OCI-LY3 (cell line): ENCODE data around the gene FYB1.

Source experiments
- H2AFZ ChIP-seq: fragments of 200-600, 300-600 bp; shearing (Covaris generic); 2 replicates; pipeline ENCODE4 v1.6.0; 2014; ENCODE audit warnings: antibody characterized with exemption, low read depth, low read length
- H3K27ac ChIP-seq: fragments of 200-600, 300-600 bp; sonication (generic); 2 replicates; pipeline ENCODE4 v1.5.1; 2014; ENCODE audit warnings: mild to moderate bottlenecking, low read length, moderate library complexity, mixed read lengths
- H3K27me3 ChIP-seq: fragments of 200-600, 300-600 bp; sonication (generic); 2 replicates; pipeline ENCODE4 v1.6.1; 2014; ENCODE audit warnings: low read depth, low read length, mixed read lengths
- H3K36me3 ChIP-seq: fragments of 200-600, 300-600 bp; sonication (generic); replicated peaks from 2 replicates; pipeline ENCODE3; 2014; ENCODE audit warnings: low read depth, low read length, mixed read lengths
- H3K4me1 ChIP-seq: fragments of 300-600, 200-600 bp; sonication (generic); 2 replicates; pipeline ENCODE4 v1.6.1; 2014; ENCODE audit warnings: low read length, mixed read lengths
- H3K4me2 ChIP-seq: fragments of 200-600, 300-600 bp; sonication (generic); 2 replicates; pipeline ENCODE4 v1.6.1; 2014; ENCODE audit warnings: low read length, mixed read lengths
- H3K4me3 ChIP-seq: fragments of 300-600, 200-600 bp; sonication (generic); 2 replicates; pipeline ENCODE4 v1.5.1; 2014; ENCODE audit warnings: antibody characterized with exemption, mild to moderate bottlenecking, low read length, moderate library complexity
- H3K79me2 ChIP-seq: fragments of 300-600, 200-600 bp; shearing (Covaris generic); 2 replicates; pipeline ENCODE4 v1.6.1; 2014; ENCODE audit warnings: mild to moderate bottlenecking, low read length, mixed read lengths
- H3K9ac ChIP-seq: fragments of 300-600, 200-600 bp; shearing (Covaris generic); 2 replicates; pipeline ENCODE4 v1.6.0; 2014; ENCODE audit warnings: mild to moderate bottlenecking, low read length, moderate library complexity
- H3K9me3 ChIP-seq: fragments of 200-600, 300-600 bp; shearing (Covaris generic); 2 replicates; pipeline ENCODE4 v1.6.1; 2014; ENCODE audit warnings: low read length, mixed read lengths; ENCODE audit not compliant: insufficient read depth
- H4K20me1 ChIP-seq: fragments of 200-600, 300-600 bp; sonication (generic); 2 replicates; pipeline ENCODE4 v1.6.1; 2016; ENCODE audit warnings: low read length, mixed read lengths; ENCODE audit not compliant: insufficient read depth
- CTCF ChIP-seq: fragments of 200-600, 300-600 bp; sonication (generic); IDR thresholded peaks from 2 replicates; pipeline ENCODE4 v1.5.1; 2014; ENCODE audit warnings: antibody characterized with exemption, low read length, low read depth
- EZH2phosphoT487 ChIP-seq: fragments of 200-600 bp; shearing (Covaris generic); IDR thresholded peaks from 2 replicates; pipeline ENCODE4 v1.6.1; 2018; ENCODE audit warnings: antibody characterized with exemption, mixed run types, low read depth

FYB1 gene

GRCh38 chr5:39143151-39143860 lies 76.1 kb downstream of the FYB1 start:
- Histone ChIP-seq H3K79me2 (no peaks in the 10 kb centered on the region), H3K9ac (no peak overlapping the region), H3K27ac (no peak overlapping the region), H3K9me3 (no peaks in the 10 kb centered on the region), H3K4me1 (no peaks in the 10 kb centered on the region), H3K4me2 (no peak overlapping the region), H4K20me1 (no peaks in the 10 kb centered on the region), H3K36me3 (no peaks in the 10 kb centered on the region), H3K27me3 (no peaks in the 10 kb centered on the region), H3K4me3 (no peak overlapping the region), H2AFZ (no peak overlapping the region)
- TF ChIP-seq EZH2phosphoT487 (no peak), CTCF (no peak)

GRCh38 chr5:39140558-39141168 lies 78.7 kb downstream of the FYB1 start:
- H3K79me2 ChIP-seq = no peaks in the 10 kb centered on the region
- H3K4me1 ChIP-seq = no peaks in the 10 kb centered on the region
- H3K9me3 ChIP-seq = no peaks in the 10 kb centered on the region
- no peak overlapping the region for H3K4me2 ChIP-seq
- H3K9ac ChIP-seq = no peak overlapping the region
- no peaks in the 10 kb centered on the region for H4K20me1 ChIP-seq
- no peak overlapping the region for H2AFZ ChIP-seq
- H3K4me3 ChIP-seq = no peak overlapping the region
- H3K27ac ChIP-seq = no peak overlapping the region
- TF ChIP-seq EZH2phosphoT487 (no peak), CTCF (no peak)
- H3K27me3 ChIP-seq = no peaks in the 10 kb centered on the region
- H3K36me3 ChIP-seq = no peaks in the 10 kb centered on the region

- Histone ChIP-seq H4K20me1 (no peaks in the 10 kb centered on the region), H3K9me3 (no peaks in the 10 kb centered on the region), H3K9ac (no peak overlapping the region), H3K4me3 (no peak overlapping the region), H3K27me3 (no peaks in the 10 kb centered on the region), H3K27ac (no peak overlapping the region), H3K4me1 (no peaks in the 10 kb centered on the region), H3K36me3 (no peaks in the 10 kb centered on the region), H3K4me2 (no peak overlapping the region), H2AFZ (no peak overlapping the region), H3K79me2 (no peaks in the 10 kb centered on the region)
- TF ChIP-seq CTCF = no peak
- TF ChIP-seq EZH2phosphoT487 = no peak
Measured at GRCh38 chr5:39138892-39139291, 80.5 kb downstream of the FYB1 start.

- Histone ChIP-seq H3K4me2 (no peak overlapping the region), H3K4me3 (no peak overlapping the region), H4K20me1 (no peaks in the 10 kb centered on the region), H3K36me3 (no peaks in the 10 kb centered on the region), H3K27ac (no peak overlapping the region), H2AFZ (no peak overlapping the region), H3K9me3 (no peaks in the 10 kb centered on the region), H3K79me2 (no peaks in the 10 kb centered on the region), H3K27me3 (no peaks in the 10 kb centered on the region), H3K9ac (no peak overlapping the region), H3K4me1 (peaks cover under 1% of the 10 kb centered on the region; the same call in 1 of the 2 replicates)
- no peak for TF ChIP-seq CTCF
- TF ChIP-seq EZH2phosphoT487 = no peak
Measured at GRCh38 chr5:39137819-39138451, 81.4 kb downstream of the FYB1 start.
